Activated T-helper 17 cell treated with anti-CD3 and anti-CD28 coated beads, Interleukin-2, amount 50 U/mL, for 72 hours (primary cell): ENCODE results near the gene PACSIN2. TPM values are rescaled to one million over a fixed set of nuclear protein-coding genes. Genes with fewer than 3 reads are reported as not detected.
A peak's percentile ranks its signal among the peaks of the same experiment; 100 is the strongest.

Source experiments
- ATAC-seq: fragments of 150-1000 bp; cut with Tn5 transposase; replicated peaks from 2 replicates; pipeline ENCODE4 v1.10.0; 2021; ENCODE audit warnings: mild to moderate bottlenecking, moderate library complexity
- H3K27ac Mint-ChIP-seq: one replicate; pipeline ENCODE4 v1.8.0; 2022; ENCODE audit warnings: mixed read lengths
- H3K27me3 Mint-ChIP-seq: one replicate; pipeline ENCODE4 v1.8.0; 2022; ENCODE audit warnings: mixed read lengths
- H3K36me3 Mint-ChIP-seq: one replicate; pipeline ENCODE4 v1.8.0; 2022; ENCODE audit warnings: low read depth, mild to moderate bottlenecking, mixed read lengths
- H3K4me1 Mint-ChIP-seq: one replicate; pipeline ENCODE4 v1.8.0; 2022; ENCODE audit warnings: mixed read lengths
- H3K4me3 Mint-ChIP-seq: one replicate; pipeline ENCODE4 v1.8.0; 2022; ENCODE audit warnings: mild to moderate bottlenecking, mixed read lengths
- H3K9me3 Mint-ChIP-seq: one replicate; pipeline ENCODE4 v1.8.0; 2022; ENCODE audit warnings: mixed read lengths
- total RNA-seq, 2 donors: library from RNA; stranded (reverse); gene quantifications; one replicate each; pipeline ENCODE4 v1.2.3, GENCODE V29; 2022

The PACSIN2 gene, protein sequence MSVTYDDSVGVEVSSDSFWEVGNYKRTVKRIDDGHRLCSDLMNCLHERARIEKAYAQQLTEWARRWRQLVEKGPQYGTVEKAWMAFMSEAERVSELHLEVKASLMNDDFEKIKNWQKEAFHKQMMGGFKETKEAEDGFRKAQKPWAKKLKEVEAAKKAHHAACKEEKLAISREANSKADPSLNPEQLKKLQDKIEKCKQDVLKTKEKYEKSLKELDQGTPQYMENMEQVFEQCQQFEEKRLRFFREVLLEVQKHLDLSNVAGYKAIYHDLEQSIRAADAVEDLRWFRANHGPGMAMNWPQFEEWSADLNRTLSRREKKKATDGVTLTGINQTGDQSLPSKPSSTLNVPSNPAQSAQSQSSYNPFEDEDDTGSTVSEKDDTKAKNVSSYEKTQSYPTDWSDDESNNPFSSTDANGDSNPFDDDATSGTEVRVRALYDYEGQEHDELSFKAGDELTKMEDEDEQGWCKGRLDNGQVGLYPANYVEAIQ
- total RNA-seq: 10 to 100 TPM; 22.9 to 26.3 TPM

DNA sequence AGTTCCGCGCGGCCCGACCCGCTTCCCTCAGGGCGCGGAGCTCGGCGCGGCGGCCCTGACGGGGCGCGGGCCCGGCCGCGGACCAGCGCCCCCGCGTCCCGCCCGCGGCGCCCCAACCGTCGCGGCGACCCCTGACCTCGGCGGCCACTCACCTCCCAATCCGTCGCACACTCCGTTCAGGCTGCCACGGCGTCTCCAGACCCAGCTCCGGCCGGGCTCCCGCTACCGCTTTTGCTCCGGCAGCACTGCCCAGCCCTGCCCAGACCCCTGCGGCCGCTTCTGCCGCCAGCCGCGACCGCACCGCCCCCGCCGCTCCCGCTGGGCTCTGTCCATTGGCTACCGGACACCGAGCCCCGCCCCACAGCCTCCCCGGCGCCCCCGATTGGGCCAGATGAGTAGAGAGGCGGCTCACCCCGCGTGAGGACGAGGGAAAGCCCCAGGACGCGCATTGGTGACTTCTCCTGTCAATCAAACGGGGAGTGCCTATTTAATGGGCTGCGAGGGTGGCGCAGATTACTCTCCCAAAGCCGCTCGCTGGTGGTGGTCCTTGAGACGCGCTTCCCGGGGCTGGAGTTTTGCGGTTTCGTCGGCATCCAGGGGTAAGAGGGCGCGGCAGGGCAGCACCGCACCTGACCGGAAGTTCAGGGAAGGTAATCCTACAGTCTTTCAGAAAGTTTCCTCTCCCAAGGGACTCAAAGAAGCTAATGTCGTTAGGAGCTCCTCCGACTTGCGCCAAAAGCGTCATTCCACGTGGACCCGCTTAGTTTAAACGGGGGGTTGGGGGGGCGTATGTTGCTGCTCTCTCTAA, at the start of gene PACSIN2:
PACSIN2 (minus strand) TSS at position 281 of the 808 bp plus-strand sequence. CDS start 103,069 bp downstream, outside the sequence.
- Mint-ChIP-seq H3K27me3 (no peaks in the 10 kb centered on the region), H3K9me3 (no peaks in the 10 kb centered on the region)

DNA sequence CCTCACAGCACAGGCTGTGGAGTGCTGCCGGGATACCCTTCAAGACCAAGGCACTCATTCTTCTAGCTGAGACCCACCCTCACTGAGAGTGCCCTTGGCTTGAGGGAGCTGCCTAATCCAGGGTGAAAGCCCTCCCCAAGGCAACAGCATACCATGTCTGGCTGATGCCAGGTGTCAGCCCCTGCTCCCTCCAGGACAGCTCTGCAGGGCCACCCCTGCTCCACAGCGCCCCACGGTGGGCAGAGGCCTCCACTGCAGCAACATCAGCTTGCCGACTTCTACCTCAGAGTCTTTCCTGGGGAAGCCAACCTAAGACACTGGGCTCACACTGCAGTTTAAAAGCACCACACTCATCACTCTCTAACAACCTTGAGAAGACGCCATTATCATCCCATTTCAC, 45.2 kb upstream of the PACSIN2 start:
- H3K4me3 Mint-ChIP-seq: no peak overlapping the region
- no peaks in the 10 kb centered on the region for H3K4me1 Mint-ChIP-seq
- no peaks in the 10 kb centered on the region for H3K9me3 Mint-ChIP-seq
- H3K36me3 Mint-ChIP-seq: peaks cover 36% of the 10 kb centered on the region
- H3K27ac Mint-ChIP-seq: no peak overlapping the region
- H3K27me3 Mint-ChIP-seq: no peaks in the 10 kb centered on the region
- peak; percentile 52 for ATAC-seq

More for the DNA sequence above, at the start of gene PACSIN2:
- Mint-ChIP-seq H3K4me1 (peaks cover 16% of the 10 kb centered on the region), H3K4me3 (peak within 1 kb of the TSS; percentile 93), H3K27ac (peak within 1 kb of the TSS; percentile 88), H3K36me3 (no peaks in the 10 kb centered on the region)
- peak; percentile 99 for ATAC-seq

DNA sequence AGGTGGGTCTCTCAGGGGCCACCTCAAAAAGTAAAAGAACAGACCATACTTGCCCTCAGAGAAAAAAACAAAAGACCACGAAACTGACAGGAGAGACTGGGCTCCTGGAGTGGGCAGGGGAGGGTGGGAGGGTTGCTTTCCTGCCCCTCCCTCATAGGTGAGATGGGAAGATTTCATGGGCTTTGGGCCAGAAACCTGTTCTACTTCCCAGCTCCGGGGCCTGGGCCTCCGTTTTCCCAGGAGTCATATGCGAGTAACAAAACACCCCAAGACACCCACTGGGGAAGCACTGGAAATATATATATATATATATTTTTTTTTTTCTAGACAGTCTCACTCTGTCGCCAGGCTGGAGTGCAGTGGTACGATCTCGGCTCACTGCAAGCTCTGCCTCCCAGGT, 42.7 kb upstream of the PACSIN2 start:
- no peak overlapping the region for H3K4me3 Mint-ChIP-seq
- H3K27me3 Mint-ChIP-seq: no peaks in the 10 kb centered on the region
- ATAC-seq: no peak
- H3K36me3 Mint-ChIP-seq: peaks cover 20% of the 10 kb centered on the region
- no peak overlapping the region for H3K27ac Mint-ChIP-seq
- H3K4me1 Mint-ChIP-seq: no peaks in the 10 kb centered on the region
- no peaks in the 10 kb centered on the region for H3K9me3 Mint-ChIP-seq

DNA sequence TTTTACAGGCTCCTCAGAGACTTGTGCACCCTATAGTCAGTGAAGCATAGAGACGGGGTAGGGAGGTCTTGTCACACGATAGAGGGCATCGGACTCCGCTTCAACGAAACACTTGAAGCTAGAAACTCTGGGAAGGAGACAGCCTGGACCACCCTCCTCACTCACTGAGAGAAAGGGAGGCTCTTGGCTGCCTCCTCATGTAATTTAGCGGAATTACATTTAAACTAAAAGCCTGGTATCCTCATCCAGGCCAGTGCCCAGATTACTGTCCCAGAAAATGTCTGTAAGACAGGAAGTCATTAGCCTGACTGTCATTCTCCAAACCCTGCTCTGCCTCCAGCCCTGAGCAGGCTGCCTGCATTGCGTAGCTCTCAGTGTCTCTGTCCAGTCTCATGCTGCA, 38.2 kb upstream of the PACSIN2 start:
- Mint-ChIP-seq H3K4me1 (no peaks in the 10 kb centered on the region), H3K36me3 (no peaks in the 10 kb centered on the region), H3K27me3 (no peaks in the 10 kb centered on the region), H3K27ac (no peak overlapping the region), H3K4me3 (no peak overlapping the region), H3K9me3 (no peaks in the 10 kb centered on the region)
- no peak for ATAC-seq

DNA sequence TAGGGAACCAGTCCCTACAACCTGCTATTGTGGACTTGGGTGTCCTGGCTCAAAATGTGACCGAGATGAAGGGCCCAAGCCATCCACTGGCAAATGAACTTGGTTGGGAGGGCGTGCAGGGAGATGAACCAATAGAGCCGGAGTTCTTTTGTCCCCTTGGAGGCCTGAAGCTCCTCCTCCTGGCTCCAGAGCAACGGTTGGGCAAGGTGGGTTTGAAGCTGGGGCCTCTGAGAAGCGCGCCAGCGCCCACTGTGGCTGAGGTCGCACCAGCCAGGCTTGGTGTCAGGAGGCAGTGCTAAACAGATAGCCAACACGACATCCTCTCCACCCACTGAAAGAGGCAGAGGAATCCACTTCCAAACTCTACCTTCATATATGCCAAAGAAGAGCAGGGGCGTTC, 36.0 kb upstream of the PACSIN2 start:
- H3K9me3 Mint-ChIP-seq: no peaks in the 10 kb centered on the region

DNA sequence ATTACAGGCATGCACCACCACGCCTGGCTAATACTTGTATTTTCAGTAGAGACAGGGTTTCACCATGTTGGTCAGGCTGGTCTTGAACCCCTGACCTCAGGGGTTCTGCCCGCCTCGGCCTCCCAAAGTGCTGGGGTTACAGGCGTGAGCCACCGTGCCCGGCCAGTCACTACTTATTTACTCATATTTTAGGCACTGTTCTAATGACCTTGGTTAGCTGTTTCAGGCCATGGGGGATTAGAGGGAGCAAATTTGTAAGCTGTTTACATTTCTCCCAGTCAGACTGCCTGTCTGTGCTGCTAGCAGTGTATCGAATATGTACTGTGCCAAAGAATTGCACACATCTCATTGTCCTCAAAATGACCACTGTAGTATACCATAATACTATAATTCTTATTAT, 32.7 kb upstream of the PACSIN2 start:
- ATAC-seq: no peak
- Mint-ChIP-seq H3K27ac (no peak overlapping the region), H3K36me3 (no peaks in the 10 kb centered on the region), H3K27me3 (no peaks in the 10 kb centered on the region), H3K4me1 (peaks cover 10% of the 10 kb centered on the region), H3K4me3 (no peak overlapping the region), H3K9me3 (no peaks in the 10 kb centered on the region)

More for the DNA sequence above, 36.0 kb upstream of the PACSIN2 start:
- H3K36me3 Mint-ChIP-seq: no peaks in the 10 kb centered on the region
- no peak overlapping the region for H3K27ac Mint-ChIP-seq
- no peaks in the 10 kb centered on the region for H3K27me3 Mint-ChIP-seq
- H3K4me3 Mint-ChIP-seq: no peak overlapping the region
- H3K4me1 Mint-ChIP-seq: no peaks in the 10 kb centered on the region
- ATAC-seq: no peak

DNA sequence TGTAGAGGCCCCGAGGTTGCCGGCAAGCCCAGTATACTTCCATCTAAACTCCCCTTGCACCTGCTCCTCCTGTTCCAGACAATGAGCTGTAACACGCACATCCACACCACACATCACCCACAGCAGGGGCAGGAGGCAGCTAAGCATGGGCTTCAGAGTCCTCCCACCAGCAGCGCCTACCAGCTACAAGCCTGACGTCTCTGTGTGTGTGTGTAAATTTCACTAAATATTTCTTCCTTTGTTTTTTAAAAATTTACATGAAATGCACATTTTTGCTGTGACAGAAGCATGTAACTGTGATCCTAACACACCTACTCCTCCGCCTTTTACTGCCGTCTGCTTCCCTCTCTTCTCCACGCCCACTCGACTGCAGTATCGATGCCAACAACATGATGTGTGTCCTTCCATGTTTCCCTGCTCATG, 29.4 kb upstream of the PACSIN2 start:
- Mint-ChIP-seq H3K9me3 (no peaks in the 10 kb centered on the region), H3K27ac (peak overlapping the region; percentile 18), H3K4me1 (peaks cover 10% of the 10 kb centered on the region), H3K27me3 (no peaks in the 10 kb centered on the region), H3K36me3 (no peaks in the 10 kb centered on the region), H3K4me3 (no peak overlapping the region)
- ATAC-seq: no peak

DNA sequence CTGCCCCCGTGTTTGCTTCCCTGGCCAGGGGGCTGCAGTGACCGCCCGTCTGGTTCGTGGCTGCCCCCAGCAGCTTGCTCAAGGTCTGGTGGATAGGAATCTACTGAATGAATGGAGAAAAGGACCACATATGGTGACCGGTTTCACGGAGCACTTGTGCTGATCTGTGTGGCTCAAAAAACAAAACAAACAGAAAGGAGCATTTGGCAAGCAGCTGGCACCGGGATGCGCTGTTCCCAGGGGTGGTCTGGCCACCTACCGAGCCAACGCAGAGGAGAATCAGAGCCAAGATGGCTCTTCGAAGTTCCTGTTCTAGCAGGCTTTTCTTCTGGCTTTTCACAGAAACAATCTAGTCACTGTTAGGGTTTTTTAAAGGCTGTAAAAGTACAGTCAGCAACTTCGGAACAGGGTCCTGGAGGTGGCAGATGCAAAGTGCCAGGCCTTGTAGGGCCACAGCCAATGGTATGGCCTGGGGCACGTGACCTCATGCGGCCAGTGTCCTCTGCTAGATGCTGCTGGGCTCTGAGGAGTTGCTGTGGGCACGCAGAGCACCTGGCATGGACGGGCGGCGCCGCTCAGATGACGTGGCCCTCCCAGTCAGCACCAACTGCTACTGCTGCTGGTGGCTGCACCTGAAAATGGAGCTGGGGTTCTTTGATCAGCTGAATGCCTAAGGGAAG, 27.3 kb upstream of the PACSIN2 start:
- ATAC-seq: no peak
- no peak overlapping the region for H3K27ac Mint-ChIP-seq
- peaks cover 10% of the 10 kb centered on the region for H3K4me1 Mint-ChIP-seq
- no peak overlapping the region for H3K4me3 Mint-ChIP-seq
- H3K9me3 Mint-ChIP-seq: no peaks in the 10 kb centered on the region
- H3K27me3 Mint-ChIP-seq: no peaks in the 10 kb centered on the region
- no peaks in the 10 kb centered on the region for H3K36me3 Mint-ChIP-seq

DNA sequence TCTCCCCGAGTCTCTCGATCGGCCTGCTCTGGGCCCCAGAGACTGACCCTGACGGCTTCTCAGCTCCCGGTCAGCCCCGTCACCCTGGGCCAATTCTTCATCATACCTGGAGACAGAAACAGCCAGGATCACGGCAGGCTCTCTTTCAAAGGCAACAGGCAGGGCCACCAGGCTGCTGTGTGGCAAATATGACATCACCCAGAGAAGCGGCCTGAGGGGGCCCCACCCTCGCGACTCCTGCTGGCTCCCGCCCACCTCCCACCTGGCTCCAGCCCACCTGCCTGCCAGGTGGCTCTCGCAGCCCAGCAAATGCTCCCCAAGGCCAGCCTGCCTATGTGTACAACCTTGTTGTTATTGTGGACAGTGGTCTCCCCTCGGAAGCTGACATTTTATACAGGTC, 24.9 kb upstream of the PACSIN2 start:
- Mint-ChIP-seq H3K9me3 (no peaks in the 10 kb centered on the region), H3K27me3 (no peaks in the 10 kb centered on the region), H3K4me1 (peaks cover 10% of the 10 kb centered on the region), H3K36me3 (no peaks in the 10 kb centered on the region), H3K4me3 (no peak overlapping the region), H3K27ac (no peak overlapping the region)
- no peak for ATAC-seq

DNA sequence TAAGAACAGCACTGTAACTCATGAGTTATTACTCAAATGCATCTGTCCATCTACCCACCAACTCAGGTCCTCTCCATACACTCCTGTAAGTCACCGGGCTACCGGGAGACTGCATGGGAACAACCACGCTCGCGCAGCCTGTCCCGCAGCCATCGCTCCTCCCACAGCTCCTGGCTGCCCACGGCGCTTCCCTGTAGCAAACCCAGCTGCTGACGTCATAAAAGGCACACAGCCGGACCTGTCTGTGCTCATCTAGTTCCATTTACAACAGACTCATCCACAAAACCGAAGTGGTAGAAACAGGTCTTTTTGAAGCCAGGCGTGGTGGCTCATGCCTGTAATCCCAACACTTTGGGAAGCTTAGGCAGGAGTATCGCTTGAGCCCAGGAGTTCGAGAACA, 23.4 kb upstream of the PACSIN2 start:
- Mint-ChIP-seq H3K27ac (no peak overlapping the region), H3K9me3 (no peaks in the 10 kb centered on the region)
- no peak for ATAC-seq

DNA sequence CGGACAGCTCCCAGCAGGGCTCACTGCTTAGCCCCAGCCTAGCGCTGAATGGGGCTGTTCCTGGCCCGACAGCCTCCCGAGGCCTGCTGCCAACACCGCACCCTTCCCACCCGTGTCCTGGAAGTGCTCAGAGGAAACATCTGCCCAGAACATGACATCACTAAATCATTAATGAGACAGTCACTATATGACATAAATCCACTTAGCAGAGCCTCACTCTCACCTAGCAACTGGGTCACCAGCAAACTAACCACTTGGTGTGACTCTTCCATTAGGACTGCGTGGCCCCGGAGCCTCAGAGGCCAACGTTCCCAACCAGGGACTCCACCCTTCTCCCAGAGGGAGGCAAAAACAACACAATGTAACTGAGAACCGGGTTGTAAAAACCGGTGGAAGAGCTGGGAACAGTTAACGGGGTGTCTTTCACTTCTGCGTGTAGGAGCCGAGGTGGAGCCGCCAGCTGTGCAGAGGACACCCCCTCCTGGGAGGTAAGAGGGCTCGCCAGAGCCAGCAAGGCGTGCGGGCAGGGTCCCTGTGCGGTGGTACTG, 21.4 kb upstream of the PACSIN2 start:
- no peak for ATAC-seq
- no peaks in the 10 kb centered on the region for H3K9me3 Mint-ChIP-seq
- H3K36me3 Mint-ChIP-seq: no peaks in the 10 kb centered on the region
- no peak overlapping the region for H3K27ac Mint-ChIP-seq
- no peaks in the 10 kb centered on the region for H3K27me3 Mint-ChIP-seq
- H3K4me1 Mint-ChIP-seq: no peaks in the 10 kb centered on the region
- H3K4me3 Mint-ChIP-seq: no peak overlapping the region

More for the DNA sequence above, 23.4 kb upstream of the PACSIN2 start:
- Mint-ChIP-seq H3K4me3 (no peak overlapping the region), H3K27me3 (no peaks in the 10 kb centered on the region), H3K36me3 (no peaks in the 10 kb centered on the region), H3K4me1 (no peaks in the 10 kb centered on the region)

DNA sequence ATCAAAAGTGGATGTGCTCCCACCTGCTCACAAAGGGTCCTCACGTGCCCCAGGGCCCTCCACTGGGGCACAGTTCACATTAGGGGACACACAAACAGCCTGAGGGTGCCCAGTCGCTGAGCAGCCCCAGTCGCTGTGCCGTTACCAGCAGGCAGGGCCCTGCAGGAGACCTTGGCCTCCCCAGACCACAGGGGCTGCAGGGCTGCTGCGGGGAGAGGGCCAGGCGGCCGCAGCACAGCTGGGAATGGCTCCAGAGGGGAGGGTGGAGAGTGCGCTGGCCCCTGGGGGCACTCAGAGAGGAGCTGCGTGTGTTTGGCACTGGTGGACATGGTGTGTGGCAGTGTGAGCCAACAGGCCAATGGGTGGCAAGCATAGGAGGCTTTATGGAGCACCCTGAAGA, 20.3 kb upstream of the PACSIN2 start:
- Mint-ChIP-seq H3K9me3 (no peaks in the 10 kb centered on the region), H3K36me3 (no peaks in the 10 kb centered on the region), H3K27me3 (no peaks in the 10 kb centered on the region), H3K27ac (no peak overlapping the region), H3K4me3 (no peak overlapping the region), H3K4me1 (no peaks in the 10 kb centered on the region)
- no peak for ATAC-seq

DNA sequence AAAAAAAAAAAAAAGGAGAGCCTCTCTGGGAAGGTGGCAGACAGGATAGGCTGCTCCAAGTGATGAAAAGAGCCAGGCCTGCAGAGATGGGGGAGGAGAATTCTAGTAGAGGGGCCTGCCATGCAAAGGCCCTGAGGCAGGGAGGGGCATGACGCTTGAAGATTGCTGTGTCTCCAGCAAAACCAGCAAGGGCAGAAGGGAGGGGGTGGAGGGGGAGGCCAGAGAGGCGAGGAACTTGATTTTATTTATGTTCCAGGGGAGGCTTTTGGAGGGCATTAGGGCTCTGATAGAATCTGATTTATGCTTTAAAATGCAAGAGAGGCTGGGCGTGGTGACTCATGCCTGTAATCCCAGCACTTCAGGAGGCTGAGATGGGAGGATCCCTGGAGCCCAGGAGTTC, 16.7 kb upstream of the PACSIN2 start:
- H3K27me3 Mint-ChIP-seq: no peaks in the 10 kb centered on the region
- no peak for ATAC-seq
- no peaks in the 10 kb centered on the region for H3K9me3 Mint-ChIP-seq
- no peaks in the 10 kb centered on the region for H3K4me1 Mint-ChIP-seq
- no peaks in the 10 kb centered on the region for H3K36me3 Mint-ChIP-seq
- H3K27ac Mint-ChIP-seq: no peak overlapping the region
- H3K4me3 Mint-ChIP-seq: no peak overlapping the region

DNA sequence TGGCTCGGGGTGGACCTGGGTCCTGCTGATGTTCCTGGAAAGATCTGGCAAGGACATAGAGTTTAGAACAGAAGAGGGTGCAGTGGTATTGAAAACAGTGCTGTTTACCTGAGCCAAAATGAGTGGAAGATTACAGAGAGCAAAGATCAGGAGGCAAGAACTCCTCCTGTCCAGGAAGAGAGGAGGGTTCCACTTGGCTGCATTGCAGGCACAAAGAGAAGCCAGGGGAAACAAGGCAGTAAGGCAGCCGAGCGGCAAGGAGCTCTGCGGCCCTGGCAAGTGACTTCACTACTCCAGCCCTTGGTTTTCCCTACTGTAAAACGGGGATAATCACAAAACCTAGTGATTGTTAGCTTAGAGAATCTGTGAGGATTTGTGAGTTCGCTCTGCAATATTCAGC, 3.7 kb upstream of the PACSIN2 start:
- Mint-ChIP-seq H3K4me3 (no peak overlapping the region), H3K9me3 (no peaks in the 10 kb centered on the region), H3K4me1 (peaks cover 9% of the 10 kb centered on the region), H3K27ac (no peak overlapping the region), H3K27me3 (no peaks in the 10 kb centered on the region), H3K36me3 (no peaks in the 10 kb centered on the region)
- no peak for ATAC-seq
